Measurements from ENCODE around the gene MPL.
"Not testable (repeated sequence)": the region's sequence is repeated elsewhere in the genome, so short reads cannot be mapped to it uniquely, and the experiment has no call there.

The MPL gene

GRCh38 chr1:43382027-43382779, 44.6 kb downstream of the MPL start:
- no peak for DNase-seq

GRCh38 chr1:43383449-43383848, 45.8 kb downstream of the MPL start:
- peak; percentile 9 for DNase-seq

GRCh38 chr1:43386676-43387075, 49.1 kb downstream of the MPL start:
- DNase-seq: no peak

- no peak for DNase-seq
Measured at GRCh38 chr1:43387976-43388599, 50.5 kb downstream of the MPL start.

GRCh38 chr1:43388613-43389012, 51.0 kb downstream of the MPL start:
- no peak for DNase-seq

- DNase-seq: peak; percentile 95
Measured at GRCh38 chr1:43389326-43390313, 52.0 kb downstream of the MPL start, which contains the start of the genes MED8 and SZT2. MED8 (minus strand) TSS chr1:43389800; CDS start chr1:43389764, 36 bp downstream. SZT2 (plus strand) TSS chr1:43389899; CDS start chr1:43389969, 70 bp downstream.

- no peak for DNase-seq
Measured at GRCh38 chr1:43392702-43393101, 55.1 kb downstream of the MPL start.

GRCh38 chr1:43395523-43395922, 57.9 kb downstream of the MPL start:
- no peak for DNase-seq

GRCh38 chr1:43396059-43396458, 58.4 kb downstream of the MPL start:
- DNase-seq: no peak

- DNase-seq: no peak
Measured at GRCh38 chr1:43398227-43398626, 60.6 kb downstream of the MPL start.

GRCh38 chr1:43400441-43400840, 62.8 kb downstream of the MPL start:
- not testable (repeated sequence) for DNase-seq

- DNase-seq: no peak
Measured at GRCh38 chr1:43402089-43402865, 64.7 kb downstream of the MPL start.

Measured in CD4-positive, alpha-beta T cell treated with Interleukin-6 for 4 hours (primary cell).